ENCODE results near the gene ARAP2. TPM values are rescaled to one million over a fixed set of nuclear protein-coding genes. Genes with fewer than 3 reads are reported as not detected.

The ARAP2 gene
- polyA plus RNA-seq, 1 experiment: not detected

- Histone ChIP-seq H3K36me3 (ENCODE audit: control insufficient read depth, insufficient read depth, low read length) (no peaks in the 10 kb centered on the region), H3K4me3 (ENCODE audit: low read depth, low read length) (no peak overlapping the region), H3K27me3 (ENCODE audit: control insufficient read depth, insufficient read depth, low read length) (no peaks in the 10 kb centered on the region)
- ChIA-PET CTCF (no interaction called here), POLR2A (no interaction called here)
- TF ChIP-seq CTCF (IDR thresholded peaks at IDR 0.05; ENCODE audit: insufficient read depth, low read depth, low read length): no peak
- no peak for DNase-seq (ENCODE audit: low read depth)
Measured at GRCh38 chr4:36236159-36236558, 8.2 kb downstream of the ARAP2 start.

- ChIA-PET POLR2A (no interaction called here), CTCF (no interaction called here)
- Histone ChIP-seq H3K4me3 (ENCODE audit: low read depth, low read length) (no peak overlapping the region), H3K36me3 (ENCODE audit: control insufficient read depth, insufficient read depth, low read length) (no peaks in the 10 kb centered on the region), H3K27me3 (ENCODE audit: control insufficient read depth, insufficient read depth, low read length) (no peaks in the 10 kb centered on the region)
- DNase-seq (ENCODE audit: low read depth): no peak
- no peak for TF ChIP-seq CTCF (IDR thresholded peaks at IDR 0.05; ENCODE audit: insufficient read depth, low read depth, low read length)
Measured at GRCh38 chr4:36235306-36235705, 9.0 kb downstream of the ARAP2 start.

GRCh38 chr4:36233567-36234266 lies 10.6 kb downstream of the ARAP2 start:
- Histone ChIP-seq H3K27me3 (ENCODE audit: control insufficient read depth, insufficient read depth, low read length) (no peaks in the 10 kb centered on the region), H3K36me3 (ENCODE audit: control insufficient read depth, insufficient read depth, low read length) (no peaks in the 10 kb centered on the region), H3K4me3 (ENCODE audit: low read depth, low read length) (no peak overlapping the region)
- POLR2A ChIA-PET: no interaction called here
- no peak for DNase-seq (ENCODE audit: low read depth)
- no peak for TF ChIP-seq CTCF (IDR thresholded peaks at IDR 0.05; ENCODE audit: insufficient read depth, low read depth, low read length)
- CTCF ChIA-PET: no interaction called here

- no peak for DNase-seq (ENCODE audit: low read depth)
- POLR2A ChIA-PET: no interaction called here
- no peaks in the 10 kb centered on the region for H3K27me3 ChIP-seq (ENCODE audit: control insufficient read depth, insufficient read depth, low read length)
- no peak overlapping the region for H3K4me3 ChIP-seq (ENCODE audit: low read depth, low read length)
- CTCF ChIA-PET: no interaction called here
- no peak for TF ChIP-seq CTCF (IDR thresholded peaks at IDR 0.05; ENCODE audit: insufficient read depth, low read depth, low read length)
- H3K36me3 ChIP-seq (ENCODE audit: control insufficient read depth, insufficient read depth, low read length): no peaks in the 10 kb centered on the region
Measured at GRCh38 chr4:36230534-36230933, 13.8 kb downstream of the ARAP2 start.

GRCh38 chr4:36227913-36228312 lies 16.4 kb downstream of the ARAP2 start:
- H3K4me3 ChIP-seq (ENCODE audit: low read depth, low read length): no peak overlapping the region
- no peak for TF ChIP-seq CTCF (IDR thresholded peaks at IDR 0.05; ENCODE audit: insufficient read depth, low read depth, low read length)
- no peaks in the 10 kb centered on the region for H3K27me3 ChIP-seq (ENCODE audit: control insufficient read depth, insufficient read depth, low read length)
- ChIA-PET CTCF (no interaction called here), POLR2A (no interaction called here)
- no peak for DNase-seq (ENCODE audit: low read depth)
- H3K36me3 ChIP-seq (ENCODE audit: control insufficient read depth, insufficient read depth, low read length): no peaks in the 10 kb centered on the region

Data from BJ (cell line).